GM19324 (cell line): ENCODE data around the gene PERCC1.

Source experiments
- ATAC-seq: cut with Tn5 transposase; IDR thresholded peaks from one replicate; pipeline ENCODE4 v1.9.1; 2021; ENCODE audit warnings: mild to moderate bottlenecking, moderate library complexity; ENCODE audit not compliant: unreplicated experiment, low FRiP score

Gene PERCC1

DNA sequence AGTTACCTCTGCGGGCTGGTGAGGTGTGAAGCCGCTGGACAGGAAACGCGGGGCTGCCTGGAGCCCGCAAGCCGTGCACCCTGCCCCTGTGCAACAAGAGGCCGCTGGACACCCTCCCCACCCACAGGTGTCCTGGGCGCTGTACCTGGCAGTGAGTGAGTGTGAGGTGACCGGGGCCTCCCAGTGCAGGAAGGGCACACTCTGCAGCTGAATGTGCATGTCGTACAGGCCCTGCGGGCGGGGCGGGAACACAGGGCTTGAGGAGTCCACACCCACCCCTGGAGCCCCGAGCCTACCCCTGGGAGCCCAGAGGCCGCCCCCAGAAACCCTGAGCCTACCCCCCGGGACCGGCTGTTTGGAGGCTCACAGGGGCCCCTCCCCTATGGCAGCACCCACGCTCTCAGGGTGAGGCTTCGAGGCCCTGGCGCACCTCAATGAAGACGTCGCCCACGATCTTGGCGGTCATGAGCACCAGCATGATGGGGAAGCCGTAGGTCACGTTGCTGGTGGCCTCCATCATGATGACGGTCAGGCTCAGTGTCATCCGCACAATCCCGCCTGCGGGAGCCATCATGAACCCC, 17.7 kb downstream of the PERCC1 start:
- ATAC-seq, result no peak

DNA sequence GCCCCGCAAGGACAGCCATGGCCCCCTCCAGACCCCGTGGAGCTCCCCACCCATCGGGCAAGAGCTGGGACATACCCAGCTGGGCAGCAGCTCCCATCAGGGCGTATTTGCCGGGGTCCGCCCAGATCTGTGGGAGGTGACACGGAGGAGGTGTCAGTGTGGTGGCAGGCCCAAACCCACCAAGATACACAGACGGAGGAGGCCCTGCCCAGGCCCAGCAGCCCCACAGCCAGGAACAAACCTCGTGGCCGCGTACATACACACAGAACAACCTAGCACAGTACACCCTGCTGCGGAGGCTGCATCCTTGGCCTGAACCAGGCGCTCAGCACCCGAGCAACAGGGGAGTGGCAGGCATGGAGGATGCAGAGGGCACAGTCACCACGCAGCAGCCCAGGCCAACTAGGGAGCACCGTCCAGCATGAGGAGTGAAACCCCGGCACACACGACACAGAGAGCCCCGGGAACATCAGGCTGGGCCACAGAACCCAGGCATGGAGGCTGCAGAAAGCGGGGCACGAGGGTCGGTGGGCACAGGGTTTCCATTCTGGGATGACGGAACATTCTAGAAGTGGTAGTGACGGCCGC, 18.4 kb downstream of the PERCC1 start:
- ATAC-seq, result no peak

DNA sequence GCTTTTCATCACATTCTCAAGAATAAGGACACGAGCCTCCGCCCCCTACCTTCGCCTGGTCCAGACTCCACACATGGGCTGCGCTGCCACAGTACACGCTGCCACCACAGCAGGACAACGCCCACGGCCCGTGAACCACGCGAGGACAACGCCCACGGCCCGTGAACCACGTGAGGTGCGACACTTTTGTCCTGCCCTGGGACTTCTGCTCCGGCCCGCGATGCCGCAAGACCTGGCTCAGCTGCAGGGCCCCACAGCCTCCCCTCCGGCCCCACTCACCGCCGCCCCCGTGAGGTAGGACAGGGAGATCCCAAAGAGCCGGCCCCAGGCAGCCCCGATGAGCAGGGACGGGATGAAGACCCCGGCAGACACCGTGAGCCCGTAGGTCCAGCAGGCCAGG, 19.3 kb downstream of the PERCC1 start:
- ATAC-seq, result no peak

DNA sequence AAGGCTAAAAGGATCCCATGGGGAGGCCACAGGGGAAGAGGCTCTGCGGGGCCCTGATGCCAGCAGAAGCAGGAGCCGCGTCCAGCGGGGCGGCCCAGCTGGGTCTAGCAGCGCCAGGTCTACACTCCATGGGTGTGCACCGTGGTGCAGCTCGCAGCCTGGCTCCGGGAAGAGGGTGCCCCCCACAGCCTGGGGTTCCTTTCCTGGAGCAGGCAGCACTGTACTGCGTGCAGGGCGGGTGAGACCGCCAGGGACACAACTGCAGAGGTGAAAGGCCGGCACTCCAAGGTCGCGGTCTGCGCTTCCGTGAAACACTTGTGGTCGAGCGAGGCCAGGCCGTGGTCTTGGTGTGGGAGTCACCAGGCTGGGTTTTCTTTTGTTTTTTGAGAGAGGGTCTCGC, 20.0 kb downstream of the PERCC1 start:
- ATAC-seq, result no peak

DNA sequence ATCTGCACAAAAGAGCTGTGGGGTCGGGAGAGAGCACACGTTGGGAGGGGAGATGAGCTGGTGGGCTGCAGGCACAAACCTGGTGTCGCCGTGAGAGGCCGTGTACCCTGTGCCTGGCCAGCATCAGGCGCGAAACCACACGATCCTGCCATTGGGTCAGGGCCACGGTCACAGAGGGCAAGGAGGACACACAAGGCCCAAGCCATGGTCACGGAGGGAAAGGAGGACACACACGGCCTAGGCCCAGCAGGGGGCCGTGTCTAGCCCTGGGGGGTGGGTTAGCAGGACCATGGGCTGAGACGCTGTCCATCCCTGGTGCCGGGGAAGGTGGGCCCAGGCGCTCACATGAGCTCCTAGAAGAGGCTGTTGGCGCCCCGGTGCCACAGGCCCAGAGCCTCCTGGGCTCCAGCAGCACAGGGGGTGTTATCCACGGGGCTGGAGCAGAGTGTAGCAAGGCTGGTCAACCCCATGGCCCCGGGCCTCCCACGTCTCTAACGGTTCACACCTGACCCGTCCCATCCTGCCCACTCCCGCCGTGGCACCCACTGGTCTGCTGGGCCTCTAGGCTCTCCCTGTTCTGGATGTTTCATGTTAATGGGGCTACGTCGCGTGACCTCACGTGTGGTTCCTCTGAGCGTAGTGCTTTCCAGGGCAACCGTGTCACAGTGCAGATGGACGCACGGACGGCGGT, 21.0 kb downstream of the PERCC1 start:
- no peak for ATAC-seq

DNA sequence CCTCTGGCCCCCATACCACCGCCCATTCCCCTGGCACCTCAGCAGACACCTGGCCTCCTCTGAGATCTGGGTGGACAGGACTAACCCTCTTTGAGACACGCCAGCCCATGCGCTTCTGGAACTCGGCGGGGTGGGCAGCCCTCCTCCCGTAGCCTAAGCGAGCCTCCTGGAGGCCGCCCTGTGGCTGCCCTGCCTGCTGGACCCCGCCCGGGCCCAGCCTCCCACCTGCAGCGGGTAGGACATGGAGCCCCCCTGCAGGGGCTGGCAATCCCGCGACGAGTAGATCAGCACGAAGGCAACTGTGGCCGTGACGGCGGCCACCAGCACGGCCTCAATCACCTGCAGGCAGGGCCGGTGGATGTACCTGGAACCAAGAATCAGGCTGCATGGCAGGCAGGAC, 21.7 kb downstream of the PERCC1 start:
- no peak for ATAC-seq

DNA sequence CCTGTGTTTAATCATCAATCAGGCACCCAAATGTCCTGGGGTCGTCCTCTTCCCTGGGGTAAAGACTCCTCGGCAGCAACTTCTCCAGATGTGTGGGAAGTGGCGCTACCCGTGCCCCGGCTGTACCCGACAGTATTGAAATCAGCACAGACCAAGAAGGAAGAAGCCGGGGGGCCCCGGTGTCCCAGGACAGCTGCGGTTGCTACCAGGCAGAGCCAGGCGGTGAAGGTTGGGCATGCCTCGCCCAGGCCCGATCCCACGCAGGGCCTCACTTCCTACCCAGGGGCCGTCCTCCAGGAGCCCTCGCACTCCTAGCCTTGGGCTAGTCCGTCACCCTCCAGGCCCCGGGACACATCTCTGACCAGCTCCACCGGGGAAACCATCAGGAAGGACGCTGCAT, 22.4 kb downstream of the PERCC1 start:
- no peak for ATAC-seq

DNA sequence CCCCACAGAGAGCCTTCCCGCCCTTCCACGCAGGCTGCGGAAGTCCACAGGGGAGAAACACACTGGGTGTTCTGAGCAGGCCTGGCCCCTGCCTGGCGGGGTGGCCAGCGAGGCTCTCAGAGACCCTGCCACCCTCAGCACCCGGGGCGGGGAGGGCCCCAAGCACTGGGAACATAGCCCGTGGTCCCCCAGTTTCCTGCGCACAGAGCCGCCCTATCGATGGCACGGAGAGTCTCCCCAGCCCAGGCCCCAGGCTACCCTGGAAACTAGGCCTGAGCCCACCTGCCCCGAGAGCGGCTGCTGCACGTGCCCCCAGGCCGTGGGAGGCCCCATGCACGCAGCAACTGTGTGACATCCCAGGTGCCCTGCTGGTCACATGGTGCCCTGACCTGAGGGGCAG, 23.7 kb downstream of the PERCC1 start:
- ATAC-seq, result no peak

DNA sequence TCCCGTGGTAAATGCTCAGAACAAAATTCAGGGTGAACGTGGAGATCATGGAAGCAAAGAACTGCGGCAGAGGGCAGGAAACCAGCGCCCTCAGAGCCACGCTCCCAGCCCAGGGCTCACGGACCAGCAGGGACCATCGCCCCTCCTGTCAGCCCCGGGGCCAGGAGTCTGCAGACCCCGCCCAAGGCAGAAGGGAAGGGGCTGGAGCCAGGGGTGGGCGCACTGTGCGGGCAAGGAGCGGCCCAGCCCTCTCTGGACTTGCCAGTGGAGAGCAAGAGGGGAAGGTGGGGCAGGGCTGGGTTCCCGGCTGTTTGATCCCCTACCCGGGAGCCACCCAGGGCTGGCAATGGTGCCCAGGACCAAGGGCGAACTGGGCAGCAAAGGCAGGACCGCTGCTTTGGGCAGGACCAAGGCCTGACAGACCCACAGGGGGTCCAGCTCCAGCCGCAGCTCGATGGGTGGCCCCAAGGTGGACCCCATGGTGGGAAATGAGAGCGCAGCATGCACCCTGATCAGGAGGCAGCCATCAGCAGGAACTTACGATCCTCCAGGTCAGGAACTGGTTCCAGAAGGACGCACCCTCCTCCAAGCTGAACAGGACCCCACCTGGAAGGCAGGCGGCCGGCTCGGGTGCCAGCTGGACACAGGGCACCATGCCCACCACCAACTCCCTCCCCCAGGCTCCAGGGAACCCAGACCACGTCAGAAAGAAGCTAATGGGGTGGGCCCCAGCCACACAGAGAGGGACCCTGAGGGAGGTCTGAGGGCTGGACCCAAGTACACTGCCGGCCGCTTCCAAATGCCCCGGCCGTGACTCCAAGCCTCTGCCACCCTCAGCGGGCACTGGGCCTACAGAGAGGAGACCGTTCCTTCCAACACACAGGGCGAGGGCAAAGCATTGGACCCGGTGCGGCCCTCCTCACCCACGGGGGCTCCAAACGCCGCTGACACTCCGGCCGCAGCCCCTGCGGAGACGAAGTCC, 24.6 kb downstream of the PERCC1 start:
- ATAC-seq, result no peak

DNA sequence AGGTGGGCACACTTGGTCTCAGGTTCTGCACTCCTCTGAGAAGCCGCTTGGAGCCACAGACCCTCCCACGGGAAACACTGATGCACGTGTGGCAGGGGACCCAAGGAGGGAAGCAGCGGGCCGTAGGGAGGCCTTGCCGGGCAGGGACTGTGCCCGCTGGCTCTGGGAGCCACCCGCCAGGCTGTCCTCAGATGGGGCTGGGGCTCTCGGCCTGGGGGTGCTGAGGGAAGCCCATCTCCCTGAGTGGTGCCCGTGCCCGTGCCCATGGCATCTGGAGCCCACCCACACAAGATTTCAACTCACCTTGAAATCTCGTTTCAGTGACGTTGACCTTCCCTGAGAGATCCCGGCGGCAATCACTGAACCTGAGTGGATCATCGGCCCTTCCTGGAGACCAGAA, 26.1 kb downstream of the PERCC1 start:
- ATAC-seq, result no peak

DNA sequence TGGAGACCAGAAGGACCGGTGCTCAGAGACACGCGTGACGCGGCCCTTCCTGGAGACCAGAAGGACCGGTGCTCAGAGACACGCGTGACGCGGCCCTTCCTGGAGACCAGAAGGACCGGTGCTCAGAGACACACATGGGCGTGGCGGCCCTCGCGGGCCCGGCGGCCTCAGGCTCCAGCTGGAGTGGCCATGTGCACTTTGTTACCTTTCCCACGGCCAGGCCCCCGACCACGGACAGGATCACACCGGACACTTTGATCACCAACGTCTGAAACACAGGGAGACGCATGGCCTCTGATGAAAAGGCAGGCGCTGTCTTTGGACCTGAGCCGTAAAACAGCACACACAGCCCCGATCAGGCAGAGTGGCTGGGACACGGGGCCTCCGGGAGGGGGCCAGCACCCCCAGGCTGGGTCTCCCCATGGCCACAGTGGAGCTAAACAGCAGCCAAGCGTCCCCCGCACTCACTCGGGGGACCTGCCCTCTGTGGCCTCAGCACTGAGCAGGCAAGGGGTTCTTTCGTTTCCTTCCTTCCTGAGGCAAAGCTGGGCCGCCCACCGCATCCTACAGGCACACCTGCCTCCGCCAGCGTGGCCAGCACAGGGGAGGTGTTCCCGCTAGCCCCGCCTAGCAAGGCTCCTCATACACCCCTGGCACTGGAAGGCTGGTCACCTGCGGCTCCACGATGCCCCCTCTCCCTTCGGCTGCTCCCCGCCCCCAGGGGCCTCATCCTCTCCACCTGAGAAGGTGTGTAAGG, 26.8 kb downstream of the PERCC1 start:
- ATAC-seq, result no peak

DNA sequence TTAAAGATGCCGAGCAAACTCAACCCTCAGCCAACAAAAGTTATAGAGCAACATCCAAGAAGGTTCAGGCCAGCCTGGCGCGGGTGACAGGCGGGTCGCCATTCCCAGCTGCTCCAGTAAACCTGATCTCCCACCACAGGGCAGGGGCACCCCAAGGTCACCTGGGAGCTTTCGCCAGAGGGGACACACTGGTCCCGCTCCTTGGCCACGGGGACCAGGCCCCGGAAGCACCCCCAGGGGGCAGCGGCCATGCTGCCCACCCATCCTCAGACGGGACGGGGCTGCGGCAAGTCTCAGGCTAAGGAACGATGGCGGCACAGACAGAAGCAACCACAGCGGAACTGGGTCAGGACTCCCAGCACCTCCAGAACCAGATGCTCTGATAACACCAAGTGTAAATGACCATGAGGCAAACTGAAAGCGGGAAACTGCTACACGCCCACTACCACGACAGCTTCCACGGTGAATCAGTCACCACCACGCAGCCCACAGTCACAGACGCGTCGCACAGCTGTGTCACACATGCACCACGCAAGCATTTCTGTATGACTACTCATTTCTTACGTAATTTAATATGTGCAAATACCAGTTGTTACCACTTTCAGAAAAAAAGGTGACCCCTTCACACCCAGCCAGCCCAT, 27.6 kb downstream of the PERCC1 start:
- ATAC-seq, result no peak

DNA sequence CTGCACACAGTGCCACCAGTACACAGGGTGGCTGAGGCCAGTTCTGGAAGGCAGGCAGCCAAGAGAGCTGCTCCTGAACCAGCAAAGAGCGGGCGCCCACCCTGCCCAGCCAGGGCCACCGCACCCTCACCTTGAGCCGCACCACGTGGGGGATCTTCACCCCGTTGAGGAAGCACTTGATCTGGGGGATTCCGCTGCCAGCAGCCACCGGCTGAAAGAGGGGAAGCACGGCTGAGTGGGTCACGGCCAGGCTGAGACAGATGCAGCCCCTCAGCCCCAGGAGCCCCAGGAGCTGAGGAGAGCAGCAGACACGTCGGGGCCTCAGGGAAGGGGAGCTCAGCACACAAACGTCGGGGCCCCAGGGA, 28.1 kb downstream of the PERCC1 start:
- ATAC-seq, result no peak

DNA sequence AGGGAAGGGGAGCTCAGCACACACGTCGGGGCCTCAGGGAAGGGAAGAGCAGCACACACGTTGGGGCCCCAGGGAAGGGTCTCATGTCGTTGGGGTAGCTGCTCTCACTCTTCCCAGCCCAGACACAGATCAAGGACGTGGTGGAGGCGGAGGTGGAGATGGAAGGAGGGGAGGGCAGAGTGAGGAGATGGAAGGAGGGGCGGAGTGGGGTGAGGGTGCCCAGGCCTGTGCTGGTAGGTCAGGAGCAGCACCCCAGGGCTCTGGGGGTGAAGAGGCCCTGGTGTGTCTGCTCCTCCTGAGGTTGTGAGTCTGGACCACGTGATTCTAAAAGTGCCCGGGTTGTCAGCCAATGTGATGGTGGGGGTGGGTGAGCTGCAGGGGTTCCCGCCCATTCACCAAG, 29.1 kb downstream of the PERCC1 start:
- no peak for ATAC-seq

DNA sequence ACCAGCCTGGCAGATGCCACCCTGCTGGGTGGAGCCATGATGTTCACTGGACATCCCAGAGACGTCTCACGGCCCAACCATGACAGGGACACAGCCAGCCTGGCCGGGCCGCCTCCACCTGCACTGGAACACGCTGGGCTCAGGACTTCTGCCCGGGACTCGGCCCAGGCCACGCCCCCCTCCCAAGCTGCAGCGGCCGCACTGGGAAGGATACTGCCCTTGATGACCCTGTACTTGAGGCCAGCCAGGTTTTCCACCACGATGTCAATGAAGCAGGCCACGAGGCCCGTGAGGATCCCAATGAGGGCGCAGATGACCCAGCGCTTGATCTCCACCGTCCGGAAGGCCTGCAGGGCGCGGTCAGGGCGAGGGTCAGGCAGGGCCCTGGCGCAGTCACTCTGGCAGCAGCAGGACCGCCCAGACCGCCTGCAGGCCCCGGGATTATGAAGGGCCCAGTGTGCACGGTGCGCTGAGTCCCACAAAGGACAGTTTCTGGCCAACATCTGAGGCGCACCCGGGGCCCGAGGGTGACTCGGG, 29.8 kb downstream of the PERCC1 start:
- no peak for ATAC-seq

DNA sequence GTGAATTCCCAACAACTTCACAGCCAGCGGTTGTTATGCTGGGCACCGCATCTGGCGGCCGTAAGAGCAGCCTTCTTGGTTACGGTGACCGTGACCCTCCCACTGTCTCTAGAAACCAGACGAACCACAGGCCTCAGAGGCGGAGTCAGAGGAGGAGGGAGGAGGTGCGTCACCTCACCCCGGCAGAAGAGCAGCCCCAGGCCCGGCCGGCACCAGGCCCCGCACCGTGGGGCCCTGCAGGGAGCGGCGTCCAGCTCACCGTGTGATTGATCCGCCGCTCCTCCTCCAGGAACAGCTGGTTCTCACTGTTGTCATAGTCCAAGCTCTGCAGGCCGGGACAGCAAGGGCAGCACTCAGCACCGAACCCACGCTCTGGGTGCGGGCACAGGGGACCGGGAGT, 30.3 kb downstream of the PERCC1 start:
- no peak for ATAC-seq

DNA sequence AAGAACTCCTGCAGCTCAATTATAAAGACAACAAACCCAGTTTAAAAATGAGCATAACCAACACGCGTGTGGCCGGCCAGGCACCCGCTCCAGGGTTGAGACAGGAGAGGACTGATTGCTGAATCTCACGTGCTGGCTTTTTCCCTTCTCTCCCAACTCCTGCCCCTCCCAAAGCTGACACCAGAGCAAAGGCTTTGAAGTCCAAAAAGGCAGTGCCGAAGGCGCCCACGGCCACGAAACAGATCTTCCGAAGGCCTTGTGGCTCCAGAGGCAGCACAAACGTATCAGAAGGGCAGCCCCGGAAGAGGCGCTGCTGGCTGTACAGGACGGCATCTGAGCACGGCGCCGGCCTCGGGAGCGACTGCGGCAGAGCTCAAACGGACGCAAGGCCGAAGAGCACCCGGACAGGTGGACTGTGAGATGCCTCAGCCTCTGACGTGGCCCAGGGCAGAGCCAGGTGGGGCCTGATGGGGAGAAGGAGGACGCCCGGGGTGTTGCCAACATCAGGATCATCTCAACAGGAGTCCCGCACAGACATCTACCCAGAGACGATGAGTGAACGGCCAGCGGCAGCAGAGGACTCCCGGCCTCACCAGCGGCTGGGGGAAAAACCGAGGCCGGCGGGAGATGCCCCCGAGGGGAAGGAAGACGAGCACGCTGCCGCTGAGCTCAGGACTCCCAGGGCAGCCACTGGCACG, 33.5 kb downstream of the PERCC1 start:
- no peak for ATAC-seq

DNA sequence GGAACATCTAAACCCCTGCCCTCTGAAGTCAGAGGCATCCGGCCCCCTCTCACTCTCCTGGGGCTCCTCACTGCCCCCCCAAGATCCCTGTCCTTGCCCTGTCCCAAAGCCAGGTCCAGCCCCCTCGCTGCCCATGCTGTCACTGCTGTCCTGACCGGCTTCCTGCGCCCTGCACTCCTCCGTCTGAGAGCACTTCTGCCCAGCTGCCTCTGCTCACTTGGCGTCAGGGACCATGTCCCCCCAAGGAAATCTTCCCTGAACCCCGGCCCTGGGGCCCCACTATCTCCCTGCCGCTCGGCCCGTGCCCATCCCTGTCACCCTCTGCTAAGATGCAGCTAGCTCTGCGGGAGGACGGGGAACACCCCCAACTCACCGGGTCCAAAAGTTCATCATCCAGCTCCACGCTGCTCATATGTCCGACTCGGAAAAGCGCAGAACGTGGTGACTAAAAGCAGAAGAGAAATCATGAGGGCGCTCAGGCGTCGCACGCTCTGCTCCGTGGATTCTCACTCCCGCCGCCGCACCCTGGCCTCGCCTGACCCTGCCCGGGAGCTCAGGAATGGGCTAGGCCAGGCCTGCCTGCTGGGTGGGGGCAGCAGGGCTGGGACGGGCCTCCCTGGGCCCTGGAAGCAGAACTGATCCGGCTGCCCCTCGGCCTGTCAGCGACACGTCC, 34.2 kb downstream of the PERCC1 start:
- ATAC-seq, result no peak

DNA sequence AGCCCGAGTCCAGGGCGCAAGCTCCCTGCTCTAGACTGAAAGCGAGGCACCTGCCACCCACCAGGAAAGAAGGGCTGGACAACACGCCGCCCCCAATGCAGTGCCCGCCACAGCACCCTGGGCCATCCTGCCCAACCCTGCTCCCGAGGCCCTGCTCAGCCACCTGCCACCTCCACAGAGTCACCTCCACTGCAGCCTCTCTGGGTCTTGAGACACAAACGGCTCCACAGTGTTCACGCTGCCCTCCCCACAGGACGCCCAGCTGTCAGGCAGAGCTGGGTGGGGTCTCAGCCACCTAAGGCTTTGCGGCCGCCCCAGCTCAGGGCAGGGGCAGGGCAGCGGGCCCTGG, 34.7 kb downstream of the PERCC1 start:
- ATAC-seq, result no peak
